Tibial nerve (tissue), 4 donors: ENCODE data around the gene OSBPL8. TPM values are rescaled to one million over a fixed set of nuclear protein-coding genes. Genes with fewer than 3 reads are reported as not detected.

Source experiments
- DNase-seq, 2 donors: peaks; one replicate each; pipeline ENCODE4 v3.0.0-alpha.2; 2019; ENCODE audit warnings: low spot score in 2 of 2
- H3K27ac ChIP-seq, 4 donors: fragments of 200-600 bp; sonication (generic) in 3 of 4; one replicate each; pipeline ENCODE4 v1.5.1; 2017 to 2019; ENCODE audit warnings: mild to moderate bottlenecking in 1 of 4
- H3K27me3 ChIP-seq, 2 donors: fragments of 200-600 bp; sonication (generic) in 1 of 2; one replicate each; pipeline versions ENCODE4 v1.5.1 to v1.6.0; 2017 to 2019
- H3K36me3 ChIP-seq, 3 donors: fragments of 200-600 bp; sonication (generic); one replicate each; pipeline ENCODE4 v1.5.1; 2018 to 2019
- H3K4me1 ChIP-seq, 4 donors: fragments of 200-600 bp; sonication (generic) in 3 of 4; one replicate each; pipeline ENCODE4 v1.5.1; 2017 to 2019
- H3K4me3 ChIP-seq, 4 donors: fragments of 200-600 bp; sonication (generic) in 3 of 4; one replicate each; pipeline ENCODE4 v1.5.1; 2017 to 2019; ENCODE audit warnings: mild to moderate bottlenecking in 1 of 4, moderate library complexity in 1 of 4
- H3K9me3 ChIP-seq, 4 donors: fragments of 200-600 bp; sonication (generic) in 3 of 4; one replicate each; pipeline ENCODE4 v1.5.1; 2017 to 2019
- CTCF ChIP-seq, 5 experiments: fragments of 200-600 bp in 3 of 5; fragments of 450-650 bp in 2 of 5; sonication (generic) in 3 of 5; IDR thresholded peaks; one replicate each; pipeline ENCODE4 v1.5.1; 2016 to 2019; ENCODE audit warnings: antibody characterized with exemption in 5 of 5, mild to moderate bottlenecking in 3 of 5, moderate library complexity in 2 of 5
- EP300 ChIP-seq, 2 donors: sonication (generic); formaldehyde crosslinking; IDR thresholded peaks; one replicate each; pipeline ENCODE4 v1.6.1; 2017; ENCODE audit warnings: antibody characterized with exemption in 2 of 2, mild to moderate bottlenecking in 1 of 2
- POLR2A ChIP-seq, 2 donors: fragments of 450-650 bp; IDR thresholded peaks; one replicate each; pipeline ENCODE4 v1.6.1; 2017; ENCODE audit warnings: antibody characterized with exemption in 2 of 2, mild to moderate bottlenecking in 2 of 2, moderate library complexity in 2 of 2
- WGBS, 2 donors: methylation state at CpG; one replicate each; pipeline ENCODE4 v1.1.5; 2018; 5-methylcytosine and 5-hydroxymethylcytosine counted together
- total RNA-seq, 4 donors: library from RNA; depleted of rRNA; stranded (reverse); fragments of >200 nt; gene quantifications; one replicate each; pipeline ENCODE4 v1.1.0, GENCODE V29; 2016

Gene OSBPL8
- total RNA-seq, 4 donors from 2014 or later, result 90.9 to 151 (median 119) TPM

GRCh38 chr12:76446090-76446489 lies 113.5 kb downstream of the OSBPL8 start:
- H3K4me1 ChIP-seq, result peaks cover 0 to 24% (median 0%) of the 10 kb centered on the region in 4 donors
- H3K27ac ChIP-seq, result no peak overlapping the region
- TF ChIP-seq EP300 (IDR thresholded peaks at IDR 0.05) (no peak), CTCF (IDR thresholded peaks at IDR 0.05) (no peak), POLR2A (IDR thresholded peaks at IDR 0.05) (no peak)
- WGBS, 2 donors, result 97% methylated on average over 1 of the region's 1 CpG
- H3K27me3 ChIP-seq, result no peaks in the 10 kb centered on the region
- peaks cover 0 to 20% (median 0%) of the 10 kb centered on the region in 3 donors for H3K36me3 ChIP-seq
- H3K9me3 ChIP-seq, result no peaks in the 10 kb centered on the region
- H3K4me3 ChIP-seq, result no peak overlapping the region
- DNase-seq, result no peak

- Histone ChIP-seq H3K4me3 (no peak overlapping the region), H3K9me3 (no peaks in the 10 kb centered on the region), H3K27me3 (no peaks in the 10 kb centered on the region), H3K4me1 (peaks cover 0 to 24% (median 0%) of the 10 kb centered on the region in 4 donors), H3K27ac (no peak overlapping the region), H3K36me3 (peaks cover 0 to 16% (median 0%) of the 10 kb centered on the region in 3 donors)
- no peak for TF ChIP-seq CTCF (IDR thresholded peaks at IDR 0.05)
- TF ChIP-seq EP300 (IDR thresholded peaks at IDR 0.05), result no peak
- no peak for TF ChIP-seq POLR2A (IDR thresholded peaks at IDR 0.05)
- DNase-seq, result no peak
- 67 to 78% methylated on average over 1 of the region's 1 CpG for WGBS, 2 donors
Observed at GRCh38 chr12:76445462-76445861, 114.1 kb downstream of the OSBPL8 start.

GRCh38 chr12:76444408-76444984 lies 115.1 kb downstream of the OSBPL8 start:
- TF ChIP-seq EP300 (IDR thresholded peaks at IDR 0.05) (no peak), CTCF (IDR thresholded peaks at IDR 0.05) (no peak), POLR2A (IDR thresholded peaks at IDR 0.05) (no peak)
- no peak for DNase-seq
- Histone ChIP-seq H3K27me3 (no peaks in the 10 kb centered on the region), H3K9me3 (no peaks in the 10 kb centered on the region), H3K27ac (no peak overlapping the region), H3K4me1 (peaks cover 0 to 18% (median 0%) of the 10 kb centered on the region in 4 donors), H3K4me3 (no peak overlapping the region), H3K36me3 (peaks cover 0 to 7% (median 0%) of the 10 kb centered on the region in 3 donors)
- 86 to 93% methylated on average over 1 of the region's 1 CpG for WGBS, 2 donors

- Histone ChIP-seq H3K4me1 (peaks cover 0 to 15% (median 0%) of the 10 kb centered on the region in 4 donors), H3K27ac (no peak overlapping the region), H3K9me3 (no peaks in the 10 kb centered on the region), H3K27me3 (no peaks in the 10 kb centered on the region), H3K4me3 (no peak overlapping the region), H3K36me3 (no peaks in the 10 kb centered on the region)
- 82 to 88% methylated on average over 3 of the region's 3 CpGs for WGBS, 2 donors
- no peak for DNase-seq
- TF ChIP-seq EP300 (IDR thresholded peaks at IDR 0.05) (no peak), CTCF (IDR thresholded peaks at IDR 0.05) (no peak), POLR2A (IDR thresholded peaks at IDR 0.05) (no peak)
Observed at GRCh38 chr12:76441016-76441415, 118.6 kb downstream of the OSBPL8 start.

- Histone ChIP-seq H3K36me3 (no peaks in the 10 kb centered on the region), H3K4me1 (no peaks in the 10 kb centered on the region), H3K9me3 (peaks cover 0 to 36% (median 14%) of the 10 kb centered on the region in 4 donors), H3K27ac (no peak overlapping the region), H3K27me3 (no peaks in the 10 kb centered on the region), H3K4me3 (no peak overlapping the region)
- TF ChIP-seq POLR2A (IDR thresholded peaks at IDR 0.05), result no peak
- TF ChIP-seq EP300 (IDR thresholded peaks at IDR 0.05), result no peak
- no peak for TF ChIP-seq CTCF (IDR thresholded peaks at IDR 0.05)
- no peak for DNase-seq
Observed at GRCh38 chr12:76432733-76433132, 126.8 kb downstream of the OSBPL8 start.
